Nucleus accumbens (tissue), 56 donors: ENCODE results near the gene MYB.
"Not testable (repeated sequence)": the region's sequence is repeated elsewhere in the genome, so short reads cannot be mapped to it uniquely, and the experiment has no call there.

Experiments
- DNase-seq, 56 donors: peaks; one replicate each; lab custom pipeline; 2025; lab: John Stamatoyannopoulos, UW

MYB gene

GRCh38 chr6:135162678-135163439 lies 18.2 kb upstream of the MYB start:
- DNase-seq, result peak in 1 of 56 donors; percentile 1

- no peak for DNase-seq
Observed at GRCh38 chr6:135163440-135163738, 17.7 kb upstream of the MYB start.

GRCh38 chr6:135164387-135164786 lies 16.7 kb upstream of the MYB start:
- not testable (repeated sequence) for DNase-seq

- DNase-seq, result no peak
Observed at GRCh38 chr6:135165031-135165430, 16.1 kb upstream of the MYB start.

- DNase-seq, result no peak
Observed at GRCh38 chr6:135166515-135166914, 14.6 kb upstream of the MYB start.

- DNase-seq, result no peak
Observed at GRCh38 chr6:135167617-135168016, 13.5 kb upstream of the MYB start.

- DNase-seq, result no peak
Observed at GRCh38 chr6:135168766-135169165, 12.3 kb upstream of the MYB start.

- no peak for DNase-seq
Observed at GRCh38 chr6:135170238-135170637, 10.9 kb upstream of the MYB start.

GRCh38 chr6:135170849-135171248 lies 10.3 kb upstream of the MYB start:
- no peak for DNase-seq

- DNase-seq, result no peak
Observed at GRCh38 chr6:135173242-135173988, 7.7 kb upstream of the MYB start.

- DNase-seq, result no peak
Observed at GRCh38 chr6:135173989-135174484, 7.1 kb upstream of the MYB start.

- no peak for DNase-seq
Observed at GRCh38 chr6:135176058-135176457, 5.0 kb upstream of the MYB start.

GRCh38 chr6:135176464-135176863 lies 4.6 kb upstream of the MYB start:
- DNase-seq, result no peak

GRCh38 chr6:135179372-135179771 lies 1.7 kb upstream of the MYB start:
- no peak for DNase-seq

- peak in 5 of 56 donors; percentile 7 to 25 (median 16) for DNase-seq
Observed at GRCh38 chr6:135179920-135180541, 1.1 kb upstream of the MYB start.

- DNase-seq, result peak in 4 of 56 donors; percentile 19 to 32 (median 24)
Observed at GRCh38 chr6:135181333-135182070, 394 bp downstream of the MYB start.

GRCh38 chr6:135182071-135183001 lies 1.2 kb downstream of the MYB start:
- peak in 7 of 56 donors; percentile 8 to 35 (median 13) for DNase-seq

GRCh38 chr6:135183002-135183531 lies 2.0 kb downstream of the MYB start:
- DNase-seq, result peak in 23 of 56 donors; percentile 9 to 74 (median 21)
